ENCODE results near the gene NF1. TPM values are rescaled to one million over a fixed set of nuclear protein-coding genes. Genes with fewer than 3 reads are reported as not detected.

Gene NF1
- total RNA-seq, 6 experiments from 2014 or later = 45.0 to 62.6 (median 54.0) TPM

GRCh38 chr17:31061678-31062077, 33.1 kb upstream of the NF1 start:
- peak; percentile 25; the same call in 1 of the 2 replicates for TF ChIP-seq CTCF (IDR thresholded peaks at IDR 0.05)
- H3K36me3 Mint-ChIP-seq (ENCODE audit: low read depth) = peaks cover 13% of the 10 kb centered on the region
- peaks cover under 1% of the 10 kb centered on the region for H3K27me3 Mint-ChIP-seq (ENCODE audit: insufficient read depth)
- peaks cover 8% of the 10 kb centered on the region for H3K9me3 Mint-ChIP-seq
- no peak for DNase-seq
- no peaks in the 10 kb centered on the region for H3K4me1 Mint-ChIP-seq (ENCODE audit: low read depth)
- H3K4me3 Mint-ChIP-seq = no peak overlapping the region
- H3K27ac Mint-ChIP-seq = no peak overlapping the region

GRCh38 chr17:31062346-31062745, 32.4 kb upstream of the NF1 start:
- peaks cover 9% of the 10 kb centered on the region for H3K9me3 Mint-ChIP-seq
- DNase-seq = no peak
- no peak overlapping the region for H3K27ac Mint-ChIP-seq
- peaks cover 2% of the 10 kb centered on the region for H3K4me1 Mint-ChIP-seq (ENCODE audit: low read depth)
- no peak overlapping the region for H3K4me3 Mint-ChIP-seq
- no peaks in the 10 kb centered on the region; the same call in none of the 2 replicates for H3K27me3 Mint-ChIP-seq (ENCODE audit: insufficient read depth)
- no peak for TF ChIP-seq CTCF (IDR thresholded peaks at IDR 0.05)
- peaks cover 16% of the 10 kb centered on the region for H3K36me3 Mint-ChIP-seq (ENCODE audit: low read depth)

GRCh38 chr17:31064707-31065106, 30.1 kb upstream of the NF1 start:
- peaks cover 18% of the 10 kb centered on the region for H3K36me3 Mint-ChIP-seq (ENCODE audit: low read depth)
- DNase-seq = no peak
- H3K4me3 Mint-ChIP-seq = no peak overlapping the region
- no peak for TF ChIP-seq CTCF (IDR thresholded peaks at IDR 0.05)
- H3K9me3 Mint-ChIP-seq = peaks cover 12% of the 10 kb centered on the region
- no peak overlapping the region for H3K27ac Mint-ChIP-seq
- peaks cover 24% of the 10 kb centered on the region for H3K4me1 Mint-ChIP-seq (ENCODE audit: low read depth)
- H3K27me3 Mint-ChIP-seq (ENCODE audit: insufficient read depth) = no peaks in the 10 kb centered on the region; the same call in none of the 2 replicates

- peak; percentile 79 for DNase-seq
- H3K27ac Mint-ChIP-seq = peak overlapping the region; percentile 88
- no peaks in the 10 kb centered on the region; the same call in 1 of the 2 replicates for H3K27me3 Mint-ChIP-seq (ENCODE audit: insufficient read depth)
- H3K4me1 Mint-ChIP-seq (ENCODE audit: low read depth) = peaks cover 38% of the 10 kb centered on the region
- peak overlapping the region; percentile 46 for H3K4me3 Mint-ChIP-seq
- no peak for TF ChIP-seq CTCF (IDR thresholded peaks at IDR 0.05)
- H3K9me3 Mint-ChIP-seq = peaks cover 12% of the 10 kb centered on the region
- H3K36me3 Mint-ChIP-seq (ENCODE audit: low read depth) = peaks cover 18% of the 10 kb centered on the region
These were observed 27.0 kb upstream of the NF1 start for GRCh38 chr17:31067691-31068184.

GRCh38 chr17:31068291-31068690, 26.5 kb upstream of the NF1 start:
- H3K9me3 Mint-ChIP-seq = peaks cover 12% of the 10 kb centered on the region

More at GRCh38 chr17:31068291-31068690, 26.5 kb upstream of the NF1 start:
- peak; percentile 80 for TF ChIP-seq CTCF (IDR thresholded peaks at IDR 0.05)
- peak; percentile 47 for DNase-seq
- Mint-ChIP-seq H3K4me3 (peak overlapping the region; percentile 46; the same call in 1 of the 2 replicates), H3K36me3 (ENCODE audit: low read depth) (peaks cover 18% of the 10 kb centered on the region), H3K27me3 (ENCODE audit: insufficient read depth) (no peaks in the 10 kb centered on the region; the same call in 1 of the 2 replicates), H3K27ac (peak overlapping the region; percentile 88), H3K4me1 (ENCODE audit: low read depth) (peaks cover 38% of the 10 kb centered on the region)
